ENCODE data around the gene PTH2R. TPM values are rescaled to one million over a fixed set of nuclear protein-coding genes. Genes with fewer than 3 reads are reported as not detected.
A peak's percentile ranks its signal among the peaks of the same experiment; 100 is the strongest.

Gene PTH2R
- total RNA-seq, 1 experiment from 2014 or later = 0.48 TPM

DNA sequence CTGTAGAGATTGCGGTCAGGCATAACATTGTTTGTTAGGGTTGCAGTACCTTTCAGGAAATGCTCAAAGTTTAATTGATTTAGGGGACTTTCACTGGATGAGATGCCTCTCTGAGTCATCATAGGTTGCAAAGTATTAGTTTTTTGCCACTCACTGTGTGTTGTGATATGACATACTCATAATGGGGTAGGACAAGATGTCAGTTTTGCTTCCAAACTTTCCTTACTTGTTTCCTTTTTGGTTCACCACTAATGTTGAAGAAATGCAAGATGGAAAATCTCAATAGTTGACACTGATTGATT is 35.0 kb upstream of the PTH2R start:
- ATAC-seq (no peak), DNase-seq (ENCODE audit: low spot score) (no peak)
- Mint-ChIP-seq H3K36me3 (no peaks in the 10 kb centered on the region), H3K4me1 (peaks cover 22% of the 10 kb centered on the region), H3K4me3 (no peak overlapping the region), H3K27me3 (ENCODE audit: low read depth) (no peaks in the 10 kb centered on the region; the same call in 1 of the 2 replicates), H3K27ac (no peak overlapping the region), H3K9me3 (peaks cover 2% of the 10 kb centered on the region; the same call in 1 of the 2 replicates)
- ChIA-PET POLR2A (no interaction called here), CTCF (no interaction called here)
- TF ChIP-seq ZNF138 (CRISPR knock-in tag; conservative IDR thresholded peaks at IDR 0.05) (no peak), CBFB (CRISPR knock-in tag; IDR thresholded peaks at IDR 0.05; ENCODE audit: low read depth) (no peak), SMAD3 (CRISPR knock-in tag; IDR thresholded peaks at IDR 0.05; ENCODE audit: borderline replicate concordance) (no peak), ZNF671 (CRISPR knock-in tag; IDR thresholded peaks at IDR 0.05) (no peak), ZNF121 (CRISPR knock-in tag; IDR thresholded peaks at IDR 0.05) (no peak), SOX15 (CRISPR knock-in tag; IDR thresholded peaks at IDR 0.05) (no peak)
- TF ChIP-seq, protein P1, sequence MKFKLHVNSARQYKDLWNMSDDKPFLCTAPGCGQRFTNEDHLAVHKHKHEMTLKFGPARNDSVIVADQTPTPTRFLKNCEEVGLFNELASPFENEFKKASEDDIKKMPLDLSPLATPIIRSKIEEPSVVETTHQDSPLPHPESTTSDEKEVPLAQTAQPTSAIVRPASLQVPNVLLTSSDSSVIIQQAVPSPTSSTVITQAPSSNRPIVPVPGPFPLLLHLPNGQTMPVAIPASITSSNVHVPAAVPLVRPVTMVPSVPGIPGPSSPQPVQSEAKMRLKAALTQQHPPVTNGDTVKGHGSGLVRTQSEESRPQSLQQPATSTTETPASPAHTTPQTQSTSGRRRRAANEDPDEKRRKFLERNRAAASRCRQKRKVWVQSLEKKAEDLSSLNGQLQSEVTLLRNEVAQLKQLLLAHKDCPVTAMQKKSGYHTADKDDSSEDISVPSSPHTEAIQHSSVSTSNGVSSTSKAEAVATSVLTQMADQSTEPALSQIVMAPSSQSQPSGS (CRISPR knock-in tag; IDR thresholded peaks at IDR 0.05; ENCODE audit: borderline replicate concordance, low read depth) = no peak
- TF ChIP-seq, protein P2, sequence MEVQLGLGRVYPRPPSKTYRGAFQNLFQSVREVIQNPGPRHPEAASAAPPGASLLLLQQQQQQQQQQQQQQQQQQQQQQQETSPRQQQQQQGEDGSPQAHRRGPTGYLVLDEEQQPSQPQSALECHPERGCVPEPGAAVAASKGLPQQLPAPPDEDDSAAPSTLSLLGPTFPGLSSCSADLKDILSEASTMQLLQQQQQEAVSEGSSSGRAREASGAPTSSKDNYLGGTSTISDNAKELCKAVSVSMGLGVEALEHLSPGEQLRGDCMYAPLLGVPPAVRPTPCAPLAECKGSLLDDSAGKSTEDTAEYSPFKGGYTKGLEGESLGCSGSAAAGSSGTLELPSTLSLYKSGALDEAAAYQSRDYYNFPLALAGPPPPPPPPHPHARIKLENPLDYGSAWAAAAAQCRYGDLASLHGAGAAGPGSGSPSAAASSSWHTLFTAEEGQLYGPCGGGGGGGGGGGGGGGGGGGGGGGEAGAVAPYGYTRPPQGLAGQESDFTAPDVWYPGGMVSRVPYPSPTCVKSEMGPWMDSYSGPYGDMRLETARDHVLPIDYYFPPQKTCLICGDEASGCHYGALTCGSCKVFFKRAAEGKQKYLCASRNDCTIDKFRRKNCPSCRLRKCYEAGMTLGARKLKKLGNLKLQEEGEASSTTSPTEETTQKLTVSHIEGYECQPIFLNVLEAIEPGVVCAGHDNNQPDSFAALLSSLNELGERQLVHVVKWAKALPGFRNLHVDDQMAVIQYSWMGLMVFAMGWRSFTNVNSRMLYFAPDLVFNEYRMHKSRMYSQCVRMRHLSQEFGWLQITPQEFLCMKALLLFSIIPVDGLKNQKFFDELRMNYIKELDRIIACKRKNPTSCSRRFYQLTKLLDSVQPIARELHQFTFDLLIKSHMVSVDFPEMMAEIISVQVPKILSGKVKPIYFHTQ (CRISPR knock-in tag; IDR thresholded peaks at IDR 0.05) = no peak

DNA sequence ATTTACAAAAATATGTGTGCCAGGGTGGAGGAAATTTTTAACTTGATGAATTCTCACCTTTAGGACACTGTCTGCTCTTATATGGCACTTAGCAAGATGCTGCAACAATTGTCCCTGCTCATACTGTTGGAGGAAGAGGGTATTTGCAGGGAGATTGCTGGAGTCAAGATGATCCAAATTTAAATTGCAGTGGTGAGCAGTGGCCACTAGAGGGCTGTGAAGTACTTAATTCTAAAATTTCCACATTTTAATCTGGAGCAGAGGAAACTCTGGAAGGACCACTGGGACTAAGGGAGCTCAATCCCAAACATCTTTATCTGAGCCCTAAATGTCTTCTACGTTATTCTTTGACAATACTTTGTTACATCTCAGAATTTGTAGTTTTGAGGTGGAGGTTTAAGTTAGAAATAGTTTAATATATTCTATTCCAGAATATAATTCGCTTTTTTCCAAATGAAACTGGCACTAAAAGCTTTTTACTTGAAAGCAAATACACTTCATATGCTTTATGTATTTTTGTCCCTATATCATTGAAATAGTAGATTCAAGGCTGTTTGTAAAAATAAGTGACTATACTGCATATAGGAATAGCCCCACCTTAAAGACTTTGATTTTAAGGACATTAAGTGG is 33.0 kb upstream of the PTH2R start:
- TF ChIP-seq, protein P3, sequence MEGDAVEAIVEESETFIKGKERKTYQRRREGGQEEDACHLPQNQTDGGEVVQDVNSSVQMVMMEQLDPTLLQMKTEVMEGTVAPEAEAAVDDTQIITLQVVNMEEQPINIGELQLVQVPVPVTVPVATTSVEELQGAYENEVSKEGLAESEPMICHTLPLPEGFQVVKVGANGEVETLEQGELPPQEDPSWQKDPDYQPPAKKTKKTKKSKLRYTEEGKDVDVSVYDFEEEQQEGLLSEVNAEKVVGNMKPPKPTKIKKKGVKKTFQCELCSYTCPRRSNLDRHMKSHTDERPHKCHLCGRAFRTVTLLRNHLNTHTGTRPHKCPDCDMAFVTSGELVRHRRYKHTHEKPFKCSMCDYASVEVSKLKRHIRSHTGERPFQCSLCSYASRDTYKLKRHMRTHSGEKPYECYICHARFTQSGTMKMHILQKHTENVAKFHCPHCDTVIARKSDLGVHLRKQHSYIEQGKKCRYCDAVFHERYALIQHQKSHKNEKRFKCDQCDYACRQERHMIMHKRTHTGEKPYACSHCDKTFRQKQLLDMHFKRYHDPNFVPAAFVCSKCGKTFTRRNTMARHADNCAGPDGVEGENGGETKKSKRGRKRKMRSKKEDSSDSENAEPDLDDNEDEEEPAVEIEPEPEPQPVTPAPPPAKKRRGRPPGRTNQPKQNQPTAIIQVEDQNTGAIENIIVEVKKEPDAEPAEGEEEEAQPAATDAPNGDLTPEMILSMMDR (IDR thresholded peaks at IDR 0.05) = peak; percentile 74; the same call in 1 of the 2 replicates
- TF ChIP-seq, protein P4, sequence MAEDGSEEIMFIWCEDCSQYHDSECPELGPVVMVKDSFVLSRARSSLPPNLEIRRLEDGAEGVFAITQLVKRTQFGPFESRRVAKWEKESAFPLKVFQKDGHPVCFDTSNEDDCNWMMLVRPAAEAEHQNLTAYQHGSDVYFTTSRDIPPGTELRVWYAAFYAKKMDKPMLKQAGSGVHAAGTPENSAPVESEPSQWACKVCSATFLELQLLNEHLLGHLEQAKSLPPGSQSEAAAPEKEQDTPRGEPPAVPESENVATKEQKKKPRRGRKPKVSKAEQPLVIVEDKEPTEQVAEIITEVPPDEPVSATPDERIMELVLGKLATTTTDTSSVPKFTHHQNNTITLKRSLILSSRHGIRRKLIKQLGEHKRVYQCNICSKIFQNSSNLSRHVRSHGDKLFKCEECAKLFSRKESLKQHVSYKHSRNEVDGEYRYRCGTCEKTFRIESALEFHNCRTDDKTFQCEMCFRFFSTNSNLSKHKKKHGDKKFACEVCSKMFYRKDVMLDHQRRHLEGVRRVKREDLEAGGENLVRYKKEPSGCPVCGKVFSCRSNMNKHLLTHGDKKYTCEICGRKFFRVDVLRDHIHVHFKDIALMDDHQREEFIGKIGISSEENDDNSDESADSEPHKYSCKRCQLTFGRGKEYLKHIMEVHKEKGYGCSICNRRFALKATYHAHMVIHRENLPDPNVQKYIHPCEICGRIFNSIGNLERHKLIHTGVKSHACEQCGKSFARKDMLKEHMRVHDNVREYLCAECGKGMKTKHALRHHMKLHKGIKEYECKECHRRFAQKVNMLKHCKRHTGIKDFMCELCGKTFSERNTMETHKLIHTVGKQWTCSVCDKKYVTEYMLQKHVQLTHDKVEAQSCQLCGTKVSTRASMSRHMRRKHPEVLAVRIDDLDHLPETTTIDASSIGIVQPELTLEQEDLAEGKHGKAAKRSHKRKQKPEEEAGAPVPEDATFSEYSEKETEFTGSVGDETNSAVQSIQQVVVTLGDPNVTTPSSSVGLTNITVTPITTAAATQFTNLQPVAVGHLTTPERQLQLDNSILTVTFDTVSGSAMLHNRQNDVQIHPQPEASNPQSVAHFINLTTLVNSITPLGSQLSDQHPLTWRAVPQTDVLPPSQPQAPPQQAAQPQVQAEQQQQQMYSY (CRISPR knock-in tag; IDR thresholded peaks at IDR 0.05) = peak; percentile 26; the same call in 1 of the 2 replicates
- TF ChIP-seq, protein P5, sequence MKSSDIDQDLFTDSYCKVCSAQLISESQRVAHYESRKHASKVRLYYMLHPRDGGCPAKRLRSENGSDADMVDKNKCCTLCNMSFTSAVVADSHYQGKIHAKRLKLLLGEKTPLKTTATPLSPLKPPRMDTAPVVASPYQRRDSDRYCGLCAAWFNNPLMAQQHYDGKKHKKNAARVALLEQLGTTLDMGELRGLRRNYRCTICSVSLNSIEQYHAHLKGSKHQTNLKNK (CRISPR knock-in tag; IDR thresholded peaks at IDR 0.05) = no peak
- no peak overlapping the region for H3K4me3 Mint-ChIP-seq
- ATAC-seq = peak; percentile 74
- ChIA-PET POLR2A (no interaction called here), CTCF (interaction anchor here (0.6 to 1.9 kb wide), 14 partner anchors 12 to 1706 kb away, joined by 3 to 13 read pairs (median 4); partner anchors contain the start of genes PIKFYVE and PTH2R)
- peaks cover 26% of the 10 kb centered on the region for H3K4me1 Mint-ChIP-seq
- DNase-seq (ENCODE audit: low spot score) = peak; percentile 57
- peaks cover 7% of the 10 kb centered on the region for H3K36me3 Mint-ChIP-seq
- H3K9me3 Mint-ChIP-seq = peaks cover 7% of the 10 kb centered on the region
- no peak overlapping the region for H3K27ac Mint-ChIP-seq
- H3K27me3 Mint-ChIP-seq (ENCODE audit: low read depth) = peaks cover 3% of the 10 kb centered on the region; the same call in 1 of the 2 replicates
